NCI-H2196 treated with DMSO at 0.1 percent for 48 hours (cell line): ENCODE data around the gene CGNL1.

Source experiments
- DNase-seq: peaks from one replicate; lab custom pipeline; 2025; ENCODE audit not compliant: unreplicated experiment; lab: John Stamatoyannopoulos, UW

CGNL1 gene

GRCh38 chr15:57592426-57592825 is 216.1 kb downstream of the CGNL1 start:
- no peak for DNase-seq

- no peak for DNase-seq
These were observed 216.6 kb downstream of the CGNL1 start for GRCh38 chr15:57592836-57593420.

GRCh38 chr15:57594479-57594878 is 218.2 kb downstream of the CGNL1 start:
- DNase-seq: no peak

GRCh38 chr15:57595011-57595866 is 218.9 kb downstream of the CGNL1 start:
- peak; percentile 3 for DNase-seq

GRCh38 chr15:57596301-57596855 is 220.1 kb downstream of the CGNL1 start:
- no peak for DNase-seq

GRCh38 chr15:57596978-57597377 is 220.7 kb downstream of the CGNL1 start:
- DNase-seq: no peak

- DNase-seq: no peak
These were observed 221.1 kb downstream of the CGNL1 start for GRCh38 chr15:57597431-57597830.

GRCh38 chr15:57598346-57598745 is 222.0 kb downstream of the CGNL1 start:
- DNase-seq: no peak

- no peak for DNase-seq
These were observed 223.0 kb downstream of the CGNL1 start for GRCh38 chr15:57599296-57599810.

GRCh38 chr15:57600197-57600596 is 223.9 kb downstream of the CGNL1 start:
- no peak for DNase-seq
